ENCODE measurements around the gene DNAJA4. TPM values are rescaled to one million over a fixed set of nuclear protein-coding genes. Genes with fewer than 3 reads are reported as not detected.

DNAJA4 gene
- total and polyA plus RNA-seq, 8 donors = 2.3 to 16.1 (median 5.6) TPM

GRCh38 chr15:78280319-78281072, 16.1 kb downstream of the DNAJA4 start:
- no peaks in the 10 kb centered on the region for H3K4me1 ChIP-seq
- no peaks in the 10 kb centered on the region for H3K9me3 ChIP-seq
- WGBS, 2 donors = 94% methylated on average over 13 of the region's 13 CpGs
- no peak for TF ChIP-seq CTCF (IDR thresholded peaks at IDR 0.05)
- no peaks in the 10 kb centered on the region for H3K27me3 ChIP-seq
- H3K4me3 ChIP-seq = no peak overlapping the region
- H3K36me3 ChIP-seq = peaks cover 0 to 12% (median 11%) of the 10 kb centered on the region in 3 donors
- DNase-seq (no peak), FAIRE-seq (no peak), ATAC-seq (no peak)
- no peak overlapping the region for H3K27ac ChIP-seq
- intact Hi-C loops (cut with DNase I) = no loop called here

GRCh38 chr15:78282324-78282723, 18.0 kb downstream of the DNAJA4 start:
- Histone ChIP-seq H3K27me3 (no peaks in the 10 kb centered on the region), H3K4me3 (no peak overlapping the region), H3K9me3 (no peaks in the 10 kb centered on the region), H3K36me3 (peaks cover 0 to 18% (median 12%) of the 10 kb centered on the region in 3 donors), H3K27ac (no peak overlapping the region), H3K4me1 (no peaks in the 10 kb centered on the region)
- no peak for TF ChIP-seq CTCF (IDR thresholded peaks at IDR 0.05)
- 89 to 93% methylated on average over 2 of the region's 2 CpGs for WGBS, 2 donors
- ATAC-seq (no peak), FAIRE-seq (no peak), DNase-seq (no peak)
- intact Hi-C loops (cut with DNase I) = no loop called here

GRCh38 chr15:78284758-78285157, 20.4 kb downstream of the DNAJA4 start:
- FAIRE-seq (no peak), DNase-seq (no peak), ATAC-seq (no peak)
- H3K4me3 ChIP-seq = no peak overlapping the region
- 83 to 92% methylated on average over 4 of the region's 4 CpGs for WGBS, 2 donors
- intact Hi-C loops (cut with DNase I) = no loop called here
- no peak overlapping the region for H3K27ac ChIP-seq
- no peaks in the 10 kb centered on the region for H3K27me3 ChIP-seq
- no peaks in the 10 kb centered on the region for H3K9me3 ChIP-seq
- peaks cover 0 to 18% (median 12%) of the 10 kb centered on the region in 3 donors for H3K36me3 ChIP-seq
- no peak for TF ChIP-seq CTCF (IDR thresholded peaks at IDR 0.05)
- H3K4me1 ChIP-seq = no peaks in the 10 kb centered on the region

- FAIRE-seq (no peak), DNase-seq (no peak), ATAC-seq (no peak)
- Histone ChIP-seq H3K4me1 (peaks cover 4 to 8% (median 6%) of the 10 kb centered on the region in 3 donors), H3K36me3 (peaks cover 0 to 9% (median 0%) of the 10 kb centered on the region in 3 donors), H3K4me3 (no peak overlapping the region), H3K27me3 (no peaks in the 10 kb centered on the region), H3K9me3 (no peaks in the 10 kb centered on the region), H3K27ac (no peak overlapping the region)
- TF ChIP-seq CTCF (IDR thresholded peaks at IDR 0.05) = no peak
- 76 to 78% methylated on average over 3 of the region's 3 CpGs for WGBS, 2 donors
- intact Hi-C loops (cut with DNase I) = no loop called here
These were observed 25.9 kb downstream of the DNAJA4 start for GRCh38 chr15:78290222-78290621.

- ATAC-seq (peak in 2 of 4 donors; percentile 21 to 52), DNase-seq (no peak), FAIRE-seq (no peak)
- Histone ChIP-seq H3K36me3 (peaks cover 0 to 1% (median 0%) of the 10 kb centered on the region in 3 donors), H3K27me3 (no peaks in the 10 kb centered on the region), H3K4me1 (peaks cover 4 to 8% (median 6%) of the 10 kb centered on the region in 3 donors), H3K27ac (no peak overlapping the region), H3K9me3 (no peaks in the 10 kb centered on the region), H3K4me3 (no peak overlapping the region)
- intact Hi-C loops (cut with DNase I) = no loop called here
- no peak for TF ChIP-seq CTCF (IDR thresholded peaks at IDR 0.05)
- 47 to 60% methylated on average over 2 of the region's 2 CpGs for WGBS, 2 donors
These were observed 26.7 kb downstream of the DNAJA4 start for GRCh38 chr15:78291052-78291451.

Measured in pancreas (tissue), 10 donors.